ENCODE data around the gene BMP5.

BMP5 gene

DNA sequence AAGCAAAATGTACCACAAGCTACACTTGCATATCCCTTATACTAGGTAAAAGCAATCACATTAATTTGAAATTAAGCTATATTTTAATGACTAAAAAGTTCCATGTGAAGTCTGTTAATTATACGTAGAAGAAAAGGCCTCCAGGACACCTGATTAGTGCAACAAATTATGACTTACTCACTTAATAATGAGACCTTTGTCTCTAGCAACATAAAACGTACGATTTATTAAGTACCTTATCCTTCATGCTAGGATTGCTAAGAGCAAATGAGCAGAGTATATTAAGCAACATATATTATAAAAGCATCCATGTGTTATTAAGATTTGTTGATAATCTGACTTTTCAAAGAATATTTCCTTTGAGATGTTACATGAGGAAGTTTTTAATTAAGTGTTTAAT, 2.5 kb downstream of the BMP5 start:
- no peak for DNase-seq (ENCODE audit: low read depth in 3 of 3)

DNA sequence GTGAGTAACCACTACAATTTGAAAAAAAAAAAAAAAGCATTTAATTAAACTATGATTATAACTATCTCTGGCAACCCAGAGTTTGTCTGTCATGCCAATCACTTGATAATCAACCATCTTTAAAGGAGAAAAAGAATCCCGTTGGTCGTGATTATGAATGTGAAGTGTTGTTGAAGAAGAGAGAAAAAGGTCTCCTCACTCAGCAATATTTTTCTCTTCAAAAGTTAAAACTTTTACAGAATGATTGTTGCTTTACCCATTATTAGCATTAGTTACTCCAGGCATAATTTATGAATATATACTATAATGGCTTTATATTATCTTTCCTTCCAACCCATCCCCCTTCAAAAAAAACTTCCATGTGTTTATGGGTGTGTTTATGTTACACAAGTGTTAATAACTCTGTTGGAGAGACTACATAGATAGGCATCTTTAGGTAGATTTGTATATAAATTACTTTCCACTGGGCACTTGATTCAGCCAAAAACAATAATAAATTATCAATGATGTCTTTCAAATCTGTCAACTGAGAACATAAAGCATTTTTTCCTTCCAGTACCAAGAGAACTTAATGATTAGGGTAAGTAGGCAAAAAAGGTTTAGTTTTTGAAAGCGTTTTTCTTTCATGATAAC, 5.1 kb downstream of the BMP5 start:
- DNase-seq (ENCODE audit: low read depth in 3 of 3) = no peak

DNA sequence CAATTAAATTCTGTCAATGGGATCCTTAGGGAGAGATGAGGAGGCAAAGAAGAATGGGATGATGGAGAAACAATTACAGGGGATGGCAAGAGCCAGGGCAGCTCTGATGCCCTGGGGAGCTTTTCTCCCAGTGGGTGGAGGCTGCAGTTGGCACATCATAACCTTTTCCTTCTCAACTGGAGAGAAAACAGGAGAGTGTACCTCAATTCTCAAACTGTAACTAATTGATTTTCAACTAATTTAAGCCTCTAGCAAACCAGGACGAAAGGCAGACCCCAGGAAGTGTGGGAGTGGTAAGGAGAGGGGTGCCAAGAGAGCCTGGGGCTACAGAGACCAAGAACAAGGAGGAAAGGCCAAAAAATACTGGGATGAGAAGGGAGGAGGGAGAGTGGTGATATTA, 5.7 kb downstream of the BMP5 start:
- DNase-seq (ENCODE audit: low read depth in 3 of 3) = no peak

DNA sequence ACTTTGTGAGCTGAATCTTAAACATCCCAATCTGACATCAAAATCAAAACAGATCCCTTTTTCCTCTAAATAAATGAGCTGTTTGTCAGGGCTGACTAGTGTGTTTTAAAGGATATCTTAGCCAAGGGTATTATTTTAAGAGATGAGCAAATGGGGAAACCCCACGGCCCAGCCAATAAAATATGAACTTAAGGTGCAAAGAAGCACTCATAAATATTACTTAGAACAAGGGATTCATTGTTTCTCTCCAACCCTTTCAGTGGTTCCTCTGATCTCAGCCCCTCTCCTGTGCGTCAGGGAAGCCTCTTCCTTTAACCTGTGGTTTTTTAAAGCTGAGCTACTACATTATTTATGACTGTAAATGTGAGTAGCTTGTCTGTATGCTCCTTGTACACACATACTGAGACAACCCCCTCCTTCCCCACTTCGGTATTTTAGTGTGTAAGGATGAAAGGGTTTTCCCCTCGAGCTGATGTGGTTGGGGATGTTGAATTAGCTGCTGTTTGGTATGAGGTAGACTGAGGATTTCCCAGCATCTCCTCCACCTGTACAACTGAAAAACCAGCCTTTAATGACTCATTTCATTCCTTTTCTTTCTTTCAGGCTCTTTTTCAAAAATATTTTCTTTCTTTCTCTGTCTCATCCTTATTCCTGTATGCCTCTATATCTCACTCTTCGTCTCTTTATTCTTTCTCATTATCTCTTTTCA, 6.5 kb downstream of the BMP5 start:
- peak in 1 of 3 experiments; percentile 2 for DNase-seq (ENCODE audit: low read depth in 3 of 3)

DNA sequence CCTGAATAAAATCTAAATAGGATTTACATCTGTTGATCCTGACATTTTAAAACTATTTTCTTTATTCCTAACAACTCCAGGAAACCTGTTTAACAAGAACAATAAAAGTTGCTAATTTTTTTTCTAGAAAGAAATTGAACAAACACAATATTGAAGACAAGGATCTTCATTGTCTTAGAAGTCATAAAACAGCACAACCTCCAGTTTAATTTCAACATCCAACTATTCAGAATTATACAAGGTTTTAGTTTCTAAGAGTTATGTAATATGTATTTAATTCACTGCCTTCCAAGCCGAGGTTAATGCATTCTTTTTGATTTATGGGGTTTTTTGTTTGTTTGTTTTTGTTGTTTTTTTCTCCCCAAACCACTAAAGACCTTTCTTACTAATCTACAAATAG, 7.2 kb downstream of the BMP5 start:
- DNase-seq (ENCODE audit: low read depth in 3 of 3) = no peak

DNA sequence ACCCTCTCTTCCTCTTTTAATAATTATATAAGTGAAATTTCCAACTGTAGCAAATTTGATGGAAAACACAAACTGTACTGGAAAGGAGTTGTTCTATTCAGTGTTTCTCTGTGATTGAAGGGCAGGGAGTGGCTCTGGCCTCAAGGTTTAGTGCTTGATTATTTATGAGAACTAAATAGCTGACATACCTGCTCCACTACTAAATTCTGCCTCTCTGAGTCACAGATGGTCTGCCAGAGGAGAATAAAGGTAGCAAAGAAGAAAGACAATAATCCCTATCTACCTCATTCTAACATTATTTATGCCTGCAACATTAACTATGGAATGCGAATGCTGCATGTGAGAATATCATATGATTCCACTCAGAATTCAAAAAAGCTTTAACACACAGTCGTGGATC, 9.3 kb downstream of the BMP5 start:
- no peak for DNase-seq (ENCODE audit: low read depth in 3 of 3)

DNA sequence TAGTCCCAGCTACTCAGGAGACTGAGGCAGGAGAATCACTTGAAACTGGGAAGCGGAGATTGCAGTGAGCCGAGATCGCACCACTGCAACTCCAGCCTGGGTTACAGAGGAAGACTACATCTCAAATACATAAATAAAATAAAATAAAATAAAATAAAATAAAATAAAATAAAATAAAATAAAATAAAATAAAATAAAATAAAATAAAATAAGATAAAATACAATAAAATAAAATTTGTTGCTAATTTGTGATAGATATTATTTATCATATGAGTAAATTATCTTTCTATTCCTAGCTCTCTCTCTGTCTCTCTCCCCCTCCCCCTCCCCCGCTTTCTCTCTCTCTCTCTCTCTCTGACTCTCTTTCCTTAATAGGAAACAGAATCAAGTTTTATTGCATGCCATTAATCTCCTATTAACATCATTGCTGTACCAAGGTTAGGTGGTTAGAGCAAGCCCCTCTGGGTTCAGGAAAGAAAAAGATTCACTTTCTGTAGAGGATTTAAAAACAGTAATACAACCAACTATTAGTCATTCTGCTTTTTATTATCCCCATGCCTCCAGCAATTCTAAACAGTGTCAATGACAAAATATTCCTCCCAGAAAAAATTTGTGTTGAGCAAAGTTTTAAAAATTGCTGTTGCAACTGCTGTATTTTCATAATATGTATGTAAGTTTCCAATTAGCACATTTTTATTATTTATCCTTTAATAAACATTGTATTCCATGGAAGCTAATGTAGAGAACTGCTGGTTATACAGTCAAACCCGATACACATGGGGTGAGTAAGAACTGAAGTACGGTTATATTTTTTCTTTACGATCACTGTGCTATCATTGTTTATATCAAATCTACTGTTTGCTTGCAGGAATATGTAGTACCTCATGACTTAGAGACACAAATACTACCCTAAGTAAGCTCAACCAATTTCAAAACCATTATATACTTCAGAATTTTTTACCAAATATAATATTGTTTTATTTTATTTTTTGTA, 22.1 kb downstream of the BMP5 start:
- DNase-seq (ENCODE audit: low read depth in 3 of 3) = no peak

DNA sequence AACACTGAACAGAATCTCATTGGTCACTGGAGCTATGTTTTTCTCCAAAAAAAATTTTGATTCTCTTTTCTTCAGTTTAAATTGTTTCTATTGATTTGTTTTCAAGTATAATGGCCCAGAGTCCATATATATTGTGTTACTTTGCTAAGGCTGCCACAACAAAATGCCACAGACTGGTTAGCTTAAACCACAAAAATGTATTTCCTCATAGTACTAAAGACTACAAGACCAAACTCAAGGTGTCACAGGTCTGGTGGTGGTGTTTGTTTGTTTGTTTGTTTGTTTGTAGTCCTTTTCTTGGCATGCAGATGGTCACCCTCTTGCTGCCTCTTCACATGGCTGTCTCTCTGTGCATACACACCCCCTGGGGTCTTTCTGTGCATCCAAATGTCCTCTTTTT, 34.0 kb downstream of the BMP5 start:
- no peak for DNase-seq (ENCODE audit: low read depth in 3 of 3)

DNA sequence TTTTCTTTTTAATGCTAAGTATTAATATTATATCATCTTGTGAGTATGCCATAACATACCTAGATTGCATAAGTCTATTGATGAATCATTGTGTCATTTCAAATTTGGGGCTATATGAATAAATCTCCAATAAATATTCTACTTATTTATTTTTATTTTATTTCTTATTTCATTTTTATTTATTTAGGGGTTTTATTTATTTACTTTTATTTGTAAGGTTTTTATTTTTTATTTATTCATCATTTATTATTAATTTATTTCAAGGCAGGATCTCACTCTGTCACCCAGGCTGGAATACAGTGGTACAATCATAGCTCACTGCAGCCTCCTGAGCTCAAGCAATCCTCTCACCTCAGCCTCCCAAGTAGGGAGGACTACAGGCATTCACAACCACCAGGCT, 36.3 kb downstream of the BMP5 start:
- DNase-seq (ENCODE audit: low read depth in 3 of 3) = no peak

DNA sequence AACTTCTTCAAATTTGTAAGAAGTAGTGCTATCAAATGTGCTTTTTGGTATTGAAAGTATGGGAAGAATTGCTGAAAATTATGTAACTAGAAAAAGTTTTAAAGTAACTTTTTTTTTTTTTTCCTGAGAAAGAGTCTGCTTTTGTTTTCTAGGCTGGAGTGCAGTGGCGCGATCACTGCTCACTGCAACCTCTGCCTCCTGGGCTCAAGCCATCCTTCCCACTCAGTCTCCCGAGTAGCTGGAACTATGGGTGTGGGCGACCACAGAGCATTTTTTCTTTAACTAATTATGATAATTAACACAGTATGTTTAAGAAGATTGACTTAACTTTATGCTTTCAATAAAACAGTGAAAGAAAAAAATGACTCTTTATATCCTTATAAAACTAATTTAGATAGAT, 38.4 kb downstream of the BMP5 start:
- no peak for DNase-seq (ENCODE audit: low read depth in 3 of 3)

DNA sequence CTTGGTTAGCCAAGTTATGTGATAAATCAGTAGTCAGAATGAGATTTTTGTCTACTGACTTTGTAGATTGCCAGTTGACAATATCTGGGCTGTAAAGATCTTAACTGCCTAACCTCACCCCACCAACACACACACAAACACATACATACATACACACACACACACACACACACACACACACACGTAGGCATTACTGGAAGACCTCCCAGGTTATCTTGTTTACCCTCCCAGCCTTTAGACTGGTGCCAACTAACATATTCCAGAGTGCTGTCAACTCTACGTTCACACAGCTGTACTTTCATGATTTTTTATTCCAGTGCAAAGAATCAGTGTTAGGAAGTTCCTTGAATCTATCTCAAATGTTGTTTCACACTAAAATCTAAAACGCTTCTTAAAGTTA, 38.9 kb downstream of the BMP5 start:
- DNase-seq (ENCODE audit: low read depth in 3 of 3) = no peak

DNA sequence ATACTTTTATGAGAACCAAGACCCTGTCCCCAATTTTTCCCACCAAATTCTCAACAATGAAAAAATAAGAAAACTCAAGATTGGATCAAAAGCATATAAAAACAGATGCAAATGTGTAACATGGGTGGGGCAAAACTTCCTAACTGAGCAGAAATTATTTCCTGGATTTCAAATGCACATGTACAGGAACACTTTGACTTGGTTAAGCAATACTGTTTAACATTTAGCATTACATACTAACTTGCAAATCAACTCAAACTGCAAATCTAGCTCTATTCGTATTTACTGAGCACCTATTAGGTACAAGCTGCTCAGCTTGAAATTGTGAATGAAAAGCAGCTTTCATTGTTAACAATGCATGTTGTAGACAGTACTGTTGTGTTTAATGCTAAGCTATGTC, 40.2 kb downstream of the BMP5 start:
- no peak for DNase-seq (ENCODE audit: low read depth in 3 of 3)

DNA sequence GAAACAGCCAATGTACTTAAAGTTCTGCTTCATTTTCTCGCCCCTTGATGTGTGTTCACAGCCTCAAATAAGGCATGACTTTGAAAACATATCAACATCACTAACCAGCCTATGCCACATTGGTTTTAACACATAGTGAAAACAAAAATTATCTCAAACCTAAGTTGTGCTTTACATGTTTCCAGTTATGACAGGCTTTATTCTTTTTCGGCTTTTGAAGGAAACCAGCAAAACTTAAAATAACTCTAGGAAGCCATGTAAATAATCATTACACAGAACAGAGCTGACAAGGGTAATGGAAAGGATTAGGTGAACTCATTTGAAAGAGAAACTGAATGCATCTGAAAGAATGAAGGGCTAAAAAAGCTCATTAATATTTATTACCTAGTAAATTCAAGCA, 42.1 kb downstream of the BMP5 start:
- no peak for DNase-seq (ENCODE audit: low read depth in 3 of 3)

DNA sequence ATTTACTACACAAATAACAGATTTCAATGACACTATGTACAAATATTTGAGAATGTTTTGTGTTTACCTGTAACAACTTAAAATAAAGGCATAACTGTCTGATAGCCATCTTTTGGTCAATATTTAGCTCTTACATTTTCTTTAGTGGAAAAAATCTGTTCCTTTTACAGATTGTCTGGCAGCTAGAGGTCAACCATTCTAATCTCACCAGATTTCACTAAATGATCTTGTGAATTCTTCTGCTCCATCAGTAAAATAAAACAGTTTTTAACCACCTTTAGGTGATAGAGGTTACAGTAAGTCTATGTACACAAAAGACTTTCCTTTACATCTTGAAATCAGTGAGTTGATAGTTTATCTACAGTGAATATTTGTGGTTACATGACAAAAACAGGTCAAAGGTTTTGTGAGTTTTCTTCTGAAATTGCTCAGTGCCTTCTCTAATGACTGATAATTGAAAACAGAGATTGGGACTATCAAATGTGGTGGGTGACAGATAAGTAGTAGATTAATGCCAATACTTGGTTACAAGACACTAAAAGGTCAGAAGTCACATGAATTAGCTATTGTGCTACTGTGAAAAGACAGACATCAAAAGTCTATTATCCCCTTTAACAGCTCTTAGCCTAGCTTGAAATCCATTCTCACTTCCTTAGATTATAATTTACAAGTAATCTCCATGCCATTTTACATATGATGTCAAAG, 47.4 kb downstream of the BMP5 start:
- no peak for DNase-seq (ENCODE audit: low read depth in 3 of 3)

DNA sequence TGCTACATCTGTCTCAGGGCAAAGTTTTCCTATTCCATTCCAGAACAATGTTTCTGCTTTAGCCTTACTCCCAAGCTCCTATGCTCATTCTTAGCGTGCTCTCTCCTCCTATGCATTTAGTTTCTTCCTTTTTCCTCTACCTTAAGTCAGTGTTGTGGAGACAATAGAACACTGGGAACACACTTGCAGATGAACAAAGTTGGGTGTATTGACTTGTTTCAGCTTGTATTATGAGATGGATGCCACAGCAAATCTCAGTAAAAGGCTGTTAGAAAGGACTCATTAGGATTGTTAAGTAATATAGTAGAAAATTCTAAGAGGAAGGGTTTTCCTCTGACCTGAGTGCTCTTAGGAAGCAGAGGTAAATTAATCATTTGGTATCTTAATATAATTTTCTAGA, 48.4 kb downstream of the BMP5 start:
- no peak for DNase-seq (ENCODE audit: low read depth in 3 of 3)

DNA sequence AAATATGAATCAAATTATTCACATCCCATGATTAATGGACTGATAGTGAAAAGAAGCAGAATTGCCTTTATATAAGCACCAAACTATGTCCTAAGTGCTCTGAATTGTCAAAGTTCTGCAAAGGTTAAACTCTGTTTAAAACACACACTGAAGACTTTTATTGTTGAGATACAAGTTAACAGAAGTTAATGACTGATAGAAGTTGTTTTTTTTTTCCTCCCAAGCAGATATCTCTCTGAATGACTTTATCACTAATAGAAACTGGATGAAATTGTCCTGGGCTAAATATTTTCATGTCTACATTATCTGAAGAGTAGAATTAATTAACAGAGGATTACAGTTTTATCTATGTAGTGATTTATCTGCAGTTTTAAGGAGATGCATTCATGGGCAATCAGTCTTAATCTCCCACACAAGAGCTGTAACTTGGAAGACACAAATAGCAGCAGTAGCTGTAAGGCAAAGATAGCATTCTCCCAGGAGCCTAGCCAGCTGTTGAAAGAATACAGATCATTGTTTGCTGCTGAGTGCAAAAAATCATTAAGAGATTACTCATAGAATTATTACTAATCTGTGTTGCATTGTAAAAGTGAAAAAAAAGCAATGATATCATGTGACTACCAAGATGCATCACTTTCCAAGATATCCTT, 49.9 kb downstream of the BMP5 start:
- DNase-seq (ENCODE audit: low read depth in 3 of 3) = no peak

DNA sequence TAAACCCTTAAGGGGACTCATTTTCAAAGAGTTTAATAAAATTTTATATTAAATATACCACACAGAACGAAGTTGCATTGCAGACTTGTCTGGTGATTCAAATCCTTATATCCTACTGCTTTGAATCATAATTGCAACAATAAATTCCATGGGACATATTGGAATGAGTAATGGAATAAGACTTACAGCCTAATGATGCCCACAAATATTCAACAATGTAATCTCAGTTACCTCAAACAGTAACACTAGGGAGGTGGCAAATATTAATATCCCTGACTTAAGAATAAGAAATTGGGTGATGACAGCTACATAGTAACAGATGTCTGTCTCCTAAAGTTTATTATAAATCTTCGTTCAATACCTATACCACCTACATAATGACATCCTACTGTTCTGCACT, 52.6 kb downstream of the BMP5 start:
- no peak for DNase-seq (ENCODE audit: low read depth in 3 of 3)

DNA sequence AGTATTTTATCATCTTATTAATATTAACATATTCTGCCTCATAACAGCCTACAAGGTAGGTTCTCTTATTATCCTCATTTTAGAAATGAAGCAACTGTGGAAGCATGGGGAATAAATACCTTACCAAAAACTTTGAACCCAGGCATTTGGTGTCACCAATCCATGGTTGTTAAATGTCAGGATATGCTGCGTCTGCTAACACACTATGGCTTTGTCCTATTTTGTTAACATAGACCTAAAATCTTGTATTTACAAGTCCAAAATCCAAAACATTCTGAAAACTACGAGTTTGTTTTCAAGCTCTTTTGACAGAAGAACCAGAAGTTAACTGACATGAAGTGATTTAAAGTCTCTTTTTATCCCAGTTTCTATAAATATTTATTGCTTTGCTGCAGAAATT, 53.4 kb downstream of the BMP5 start:
- no peak for DNase-seq (ENCODE audit: low read depth in 3 of 3)

DNA sequence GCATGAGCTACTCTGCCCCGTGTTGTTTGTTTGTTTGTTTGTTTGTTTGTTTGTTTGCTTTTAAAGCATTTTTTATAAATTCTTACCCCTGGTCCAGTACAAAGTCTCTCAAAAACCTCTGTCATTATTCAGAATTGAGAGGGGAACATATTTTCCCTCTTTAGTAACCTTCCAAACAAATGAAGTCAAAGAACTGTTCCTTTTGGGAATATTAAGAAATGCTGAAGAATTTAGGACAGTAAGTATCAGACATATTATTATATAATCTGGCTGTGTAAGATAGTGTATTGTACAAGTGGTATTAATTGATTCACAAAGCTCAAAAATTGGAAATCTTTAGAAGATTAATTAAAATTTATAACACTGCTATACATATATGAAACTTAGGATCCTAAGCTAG, 54.7 kb downstream of the BMP5 start:
- DNase-seq (ENCODE audit: low read depth in 3 of 3) = no peak

DNA sequence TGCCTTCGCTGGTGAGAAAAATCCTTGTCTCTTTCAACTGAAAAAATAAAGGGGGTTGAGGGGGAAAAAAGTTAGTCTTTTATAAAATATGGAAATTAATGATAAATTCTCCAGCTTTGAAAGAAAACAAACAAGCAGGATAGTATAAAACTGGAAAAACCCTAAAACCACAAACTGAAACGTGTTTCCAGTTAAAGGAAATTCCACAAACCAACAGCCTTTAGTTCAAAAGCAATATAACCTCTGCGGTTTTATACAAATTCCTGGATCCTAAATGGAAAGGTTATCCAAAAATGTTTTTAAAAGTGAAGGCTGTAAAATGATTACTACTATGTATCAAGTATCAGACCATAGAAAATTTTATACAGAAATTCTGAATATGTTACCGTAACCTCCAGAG, 55.6 kb downstream of the BMP5 start:
- DNase-seq (ENCODE audit: low read depth in 3 of 3) = no peak

DNA sequence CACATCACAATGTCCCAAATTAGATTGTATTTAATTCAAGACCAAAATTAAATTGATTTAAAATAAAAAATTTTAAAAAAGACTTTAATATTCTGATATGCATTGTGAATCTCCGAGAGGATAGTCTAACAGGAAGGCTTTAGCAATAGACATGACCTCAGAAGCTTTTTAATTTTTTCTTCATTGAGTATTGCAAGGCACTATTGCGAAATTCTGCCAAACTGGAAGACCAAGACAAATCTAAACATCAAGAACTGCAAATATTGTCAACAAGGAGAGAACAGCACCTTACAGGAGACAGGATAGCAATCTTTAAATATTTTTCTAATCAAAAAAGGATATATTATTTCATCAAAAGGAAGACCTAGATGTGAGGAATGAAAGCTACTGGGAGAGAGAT, 56.9 kb downstream of the BMP5 start:
- DNase-seq (ENCODE audit: low read depth in 3 of 3) = no peak

DNA sequence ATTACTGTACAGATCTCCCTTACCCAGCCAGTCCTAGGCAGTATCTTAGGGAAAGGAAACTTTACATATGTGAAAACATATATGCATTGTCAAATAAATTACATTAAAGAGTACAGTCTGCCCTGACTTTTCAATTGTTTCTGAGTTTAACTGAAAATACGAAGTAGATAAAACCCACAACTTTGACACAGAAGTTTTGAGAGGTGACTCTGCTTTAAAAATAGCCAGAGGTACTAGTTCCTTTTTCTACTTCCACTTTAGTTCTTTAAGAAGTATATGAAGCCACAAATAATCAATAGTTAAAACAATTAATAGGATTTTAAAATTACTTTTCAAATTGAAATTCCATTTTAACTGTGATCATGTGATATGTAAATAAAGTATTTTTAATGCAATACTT, 62.9 kb downstream of the BMP5 start:
- no peak for DNase-seq (ENCODE audit: low read depth in 3 of 3)
